Colon (tissue), 2 donors: Measurements from ENCODE around the gene ADAMTS10.
"Not testable (repeated sequence)": the region's sequence is repeated elsewhere in the genome, so short reads cannot be mapped to it uniquely, and the experiment has no call there.

ENCODE experiments used
- FAIRE-seq: peaks from 2 replicates; lab custom pipeline; 2012; peaks lifted over from hg19 to GRCh38; lab: Jason Lieb, UNC
- donor health status: control.
- donor health status: control.

Gene ADAMTS10

GRCh38 chr19:8610041-8610935 lies at the start of gene ADAMTS10:
Gene ADAMTS10 (minus strand): TSS chr19:8610715. CDS start chr19:8605710, 5,005 bp downstream.
- no peak for FAIRE-seq

GRCh38 chr19:8659905-8660304 lies 49.4 kb upstream of the ADAMTS10 start:
- no peak for FAIRE-seq

- no peak for FAIRE-seq
Measured at GRCh38 chr19:8657869-8658268, 47.4 kb upstream of the ADAMTS10 start.

GRCh38 chr19:8655340-8655709 lies 44.8 kb upstream of the ADAMTS10 start:
- no peak for FAIRE-seq

GRCh38 chr19:8654591-8655339 lies 44.2 kb upstream of the ADAMTS10 start:
- FAIRE-seq = no peak

- no peak for FAIRE-seq
Measured at GRCh38 chr19:8648240-8648639, 37.7 kb upstream of the ADAMTS10 start.

GRCh38 chr19:8643860-8644653 lies 33.5 kb upstream of the ADAMTS10 start:
- no peak for FAIRE-seq

GRCh38 chr19:8642561-8642960 lies 32.0 kb upstream of the ADAMTS10 start:
- FAIRE-seq = no peak

GRCh38 chr19:8641908-8642547 lies 31.5 kb upstream of the ADAMTS10 start:
- no peak for FAIRE-seq

GRCh38 chr19:8641221-8641907 lies 30.8 kb upstream of the ADAMTS10 start:
- no peak for FAIRE-seq

GRCh38 chr19:8640402-8641004 lies 30.0 kb upstream of the ADAMTS10 start:
- no peak for FAIRE-seq

- no peak for FAIRE-seq
Measured at GRCh38 chr19:8639821-8640401, 29.4 kb upstream of the ADAMTS10 start.

- FAIRE-seq = no peak
Measured at GRCh38 chr19:8638078-8638619, 27.6 kb upstream of the ADAMTS10 start.

GRCh38 chr19:8637070-8637469 lies 26.6 kb upstream of the ADAMTS10 start:
- FAIRE-seq = not testable (repeated sequence)

- no peak for FAIRE-seq
Measured at GRCh38 chr19:8635422-8635821, 24.9 kb upstream of the ADAMTS10 start.

- no peak for FAIRE-seq
Measured at GRCh38 chr19:8631425-8631819, 20.9 kb upstream of the ADAMTS10 start.

GRCh38 chr19:8630796-8631424 lies 20.4 kb upstream of the ADAMTS10 start:
- no peak for FAIRE-seq

- FAIRE-seq = no peak
Measured at GRCh38 chr19:8629996-8630683, 19.6 kb upstream of the ADAMTS10 start, which contains the start of gene NFILZ. Gene NFILZ (plus strand): TSS chr19:8630633. CDS start chr19:8676766, 46,133 bp downstream.

- no peak for FAIRE-seq
Measured at GRCh38 chr19:8629184-8629583, 18.7 kb upstream of the ADAMTS10 start.
